Nephron (organoid): ENCODE measurements around the gene C2orf78.

Experiments used
- H3K27ac Mint-ChIP-seq, 3 experiments: 2 replicates each; pipeline ENCODE4 v1.8.0; 2020; ENCODE audit warnings: mixed read lengths in 3 of 3, mild to moderate bottlenecking in 2 of 3, moderate library complexity in 1 of 3
- H3K27me3 Mint-ChIP-seq: 2 replicates; pipeline ENCODE4 v1.8.0; 2021; ENCODE audit warnings: low read depth, mild to moderate bottlenecking, moderate library complexity, mixed read lengths
- H3K36me3 Mint-ChIP-seq: 2 replicates; pipeline ENCODE4 v1.8.0; 2020; ENCODE audit warnings: low read depth, mixed read lengths
- H3K4me1 Mint-ChIP-seq: 2 replicates; pipeline ENCODE4 v1.8.0; 2020; ENCODE audit warnings: mixed read lengths
- H3K4me3 Mint-ChIP-seq, 3 experiments: 2 replicates each; pipeline ENCODE4 v1.8.0; 2020; ENCODE audit warnings: mild to moderate bottlenecking in 3 of 3, mixed read lengths in 3 of 3, moderate library complexity in 2 of 3
- H3K9me3 Mint-ChIP-seq: 2 replicates; pipeline ENCODE4 v1.8.0; 2020; ENCODE audit warnings: mixed read lengths
- CTCF ChIP-seq, 3 experiments: fragments of 200-600 bp; sonication (generic); IDR thresholded peaks; one replicate each; pipeline ENCODE4 v1.5.0; 2021; ENCODE audit warnings: antibody characterized with exemption in 3 of 3; ENCODE audit not compliant: unreplicated experiment in 3 of 3

Gene C2orf78

DNA sequence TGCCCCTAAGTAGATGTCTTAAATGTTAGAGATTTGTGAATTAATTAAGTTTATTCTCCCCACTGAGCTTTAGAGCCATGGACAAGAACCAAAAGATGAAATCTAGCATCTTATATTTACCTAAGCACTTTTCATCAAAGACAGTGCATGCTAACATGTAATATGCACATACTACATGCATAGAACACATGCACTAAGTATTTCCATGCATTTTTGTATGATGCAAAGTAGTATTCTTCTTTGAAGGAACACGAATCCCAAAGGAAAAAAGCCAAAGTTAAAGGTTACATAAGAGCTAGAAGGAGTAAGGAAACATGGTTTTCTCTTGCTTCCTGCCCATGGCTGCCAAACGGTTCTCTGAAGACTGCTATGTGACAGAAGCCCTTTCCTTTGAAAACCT lies 60.1 kb downstream of the C2orf78 start:
- no peaks in the 10 kb centered on the region for H3K9me3 Mint-ChIP-seq
- no peaks in the 10 kb centered on the region for H3K27me3 Mint-ChIP-seq
- H3K36me3 Mint-ChIP-seq: peaks cover 58% of the 10 kb centered on the region
- H3K4me1 Mint-ChIP-seq: no peaks in the 10 kb centered on the region
- TF ChIP-seq CTCF (IDR thresholded peaks at IDR 0.05; ENCODE audit: unreplicated experiment in 3 of 3): no peak
- H3K4me3 Mint-ChIP-seq: no peak overlapping the region
- H3K27ac Mint-ChIP-seq: no peak overlapping the region

DNA sequence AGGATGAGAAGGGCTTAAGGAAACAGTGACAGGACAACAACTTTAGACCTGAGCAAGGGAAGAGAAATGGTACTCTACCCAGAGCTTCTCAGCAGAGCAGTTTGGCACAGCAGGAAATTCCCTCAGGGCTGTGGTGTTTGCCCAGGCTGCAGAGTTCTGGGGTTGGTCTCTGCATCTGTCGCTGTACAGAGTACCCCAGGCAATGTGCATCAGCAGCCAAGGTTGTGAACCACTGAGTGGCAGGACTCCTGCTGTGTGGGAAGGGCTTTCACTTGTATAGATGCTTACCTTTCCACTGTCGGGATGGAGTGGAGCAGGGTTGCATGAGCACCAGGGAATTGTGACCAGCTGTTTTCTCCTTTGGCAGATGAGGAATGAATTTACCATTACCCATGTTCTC lies 66.0 kb downstream of the C2orf78 start:
- Mint-ChIP-seq H3K9me3 (no peaks in the 10 kb centered on the region), H3K36me3 (peaks cover 51% of the 10 kb centered on the region), H3K4me1 (no peaks in the 10 kb centered on the region), H3K27me3 (no peaks in the 10 kb centered on the region), H3K27ac (no peak overlapping the region), H3K4me3 (no peak overlapping the region)
- no peak for TF ChIP-seq CTCF (IDR thresholded peaks at IDR 0.05; ENCODE audit: unreplicated experiment in 3 of 3)

- Mint-ChIP-seq H3K9me3 (no peaks in the 10 kb centered on the region), H3K36me3 (peaks cover 56% of the 10 kb centered on the region), H3K4me3 (no peak overlapping the region), H3K27me3 (no peaks in the 10 kb centered on the region), H3K4me1 (no peaks in the 10 kb centered on the region), H3K27ac (no peak overlapping the region)
- TF ChIP-seq CTCF (IDR thresholded peaks at IDR 0.05; ENCODE audit: unreplicated experiment in 3 of 3): peak in 2 of 3 experiments; percentile 14 to 20
Observed at GRCh38 chr2:73851274-73851673, 67.3 kb downstream of the C2orf78 start.

DNA sequence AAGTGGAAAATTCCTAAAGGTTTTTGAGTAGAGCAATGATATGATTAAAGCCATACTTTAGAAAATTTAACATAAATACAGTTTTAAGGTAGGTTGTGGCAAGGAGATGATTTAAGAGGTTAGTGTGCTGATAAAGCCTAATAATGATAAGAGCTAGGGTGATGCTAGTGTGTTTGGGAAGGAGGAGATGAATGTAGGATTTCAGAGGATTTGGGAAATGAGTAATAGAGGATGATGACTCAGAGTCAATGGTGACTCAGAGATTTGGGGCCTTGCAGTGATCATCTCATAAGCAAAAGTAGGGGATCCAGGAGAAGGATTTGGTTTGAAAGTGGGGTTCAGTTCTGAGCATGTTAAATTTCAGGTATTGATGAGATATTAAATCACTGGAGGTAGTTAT lies 68.0 kb downstream of the C2orf78 start:
- TF ChIP-seq CTCF (IDR thresholded peaks at IDR 0.05; ENCODE audit: unreplicated experiment in 3 of 3): no peak
- no peak overlapping the region for H3K27ac Mint-ChIP-seq
- H3K9me3 Mint-ChIP-seq: no peaks in the 10 kb centered on the region
- no peak overlapping the region for H3K4me3 Mint-ChIP-seq
- no peaks in the 10 kb centered on the region for H3K27me3 Mint-ChIP-seq
- H3K4me1 Mint-ChIP-seq: no peaks in the 10 kb centered on the region
- peaks cover 56% of the 10 kb centered on the region for H3K36me3 Mint-ChIP-seq

DNA sequence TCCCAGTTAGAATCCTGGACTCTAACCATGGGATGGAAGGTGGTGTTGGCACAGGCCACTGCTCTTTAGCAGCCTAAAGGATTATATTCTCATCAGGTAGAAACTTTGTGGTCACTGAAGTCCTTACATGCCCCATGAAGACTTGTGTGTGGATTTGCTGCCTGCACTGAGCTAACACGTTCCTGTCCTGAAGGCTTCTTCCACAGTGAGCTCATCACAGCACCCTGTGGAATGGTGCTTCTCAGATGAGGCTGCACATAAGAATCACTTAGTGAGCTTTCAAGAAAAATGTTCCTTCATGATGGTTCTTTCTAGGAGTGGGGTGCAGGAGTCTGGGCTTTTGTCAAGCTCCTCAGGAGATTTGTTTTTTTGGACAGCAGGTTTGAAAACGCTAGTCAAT lies 71.5 kb downstream of the C2orf78 start:
- Mint-ChIP-seq H3K9me3 (no peaks in the 10 kb centered on the region), H3K4me1 (no peaks in the 10 kb centered on the region), H3K36me3 (peaks cover 58% of the 10 kb centered on the region), H3K27me3 (no peaks in the 10 kb centered on the region), H3K4me3 (no peak overlapping the region), H3K27ac (no peak overlapping the region)
- no peak for TF ChIP-seq CTCF (IDR thresholded peaks at IDR 0.05; ENCODE audit: unreplicated experiment in 3 of 3)

- H3K36me3 Mint-ChIP-seq: peaks cover 59% of the 10 kb centered on the region
- H3K4me3 Mint-ChIP-seq: no peak overlapping the region
Observed at GRCh38 chr2:73856214-73856613, 72.2 kb downstream of the C2orf78 start.

More at GRCh38 chr2:73856214-73856613, 72.2 kb downstream of the C2orf78 start:
- Mint-ChIP-seq H3K9me3 (no peaks in the 10 kb centered on the region), H3K4me1 (no peaks in the 10 kb centered on the region), H3K27ac (no peak overlapping the region), H3K27me3 (no peaks in the 10 kb centered on the region)
- no peak for TF ChIP-seq CTCF (IDR thresholded peaks at IDR 0.05; ENCODE audit: unreplicated experiment in 3 of 3)
